22Rv1 (cell line): ENCODE data around the gene TPI1.

Source experiments
- CTCF ChIP-seq: fragments of 450-650 bp; IDR thresholded peaks from 2 replicates; pipeline ENCODE4 v1.5.1; 2017; ENCODE audit warnings: mild to moderate bottlenecking
- ZFX ChIP-seq: fragments of 450-650 bp; IDR thresholded peaks from 2 replicates; pipeline ENCODE4 v1.6.1; 2017; ENCODE audit warnings: antibody characterized with exemption, borderline replicate concordance

DNA sequence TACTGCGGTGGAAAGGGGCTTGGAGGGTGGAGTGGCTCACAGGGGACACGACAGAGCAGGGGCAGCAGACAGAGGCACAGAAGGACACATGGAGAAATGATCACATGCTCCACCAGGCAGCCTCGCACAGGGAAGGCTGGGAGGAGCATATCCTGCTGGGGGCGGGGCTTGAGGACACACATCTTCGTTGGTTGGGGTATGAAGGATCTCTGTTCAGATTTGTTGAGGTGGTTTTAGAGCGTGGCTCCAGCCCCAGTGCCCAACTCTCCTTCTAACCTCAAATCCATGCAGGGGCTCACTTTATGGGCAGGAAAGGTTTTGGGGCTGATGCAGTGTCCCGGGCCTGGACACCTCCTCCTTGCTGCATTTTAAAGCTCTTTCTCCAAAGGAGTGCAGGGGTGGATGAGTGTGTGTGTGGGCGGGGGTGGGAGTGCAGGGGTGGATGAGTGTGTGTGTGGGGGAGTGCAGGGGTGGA is 39.9 kb upstream of the TPI1 start:
- TF ChIP-seq CTCF (no peak), ZFX (no peak)
